C4-2B (cell line): Measurements from ENCODE around the gene SSH2.

ENCODE experiments used
- ZFX ChIP-seq: fragments of 450-650 bp; IDR thresholded peaks from 2 replicates; pipeline ENCODE4 v1.6.1; 2017
- TF ChIP-seq, protein P1 (sequence below): fragments of 450-650 bp; conservative IDR thresholded peaks from 2 replicates; pipeline ENCODE4 v1.5.1; 2017; ENCODE audit warnings: mild to moderate bottlenecking

DNA sequence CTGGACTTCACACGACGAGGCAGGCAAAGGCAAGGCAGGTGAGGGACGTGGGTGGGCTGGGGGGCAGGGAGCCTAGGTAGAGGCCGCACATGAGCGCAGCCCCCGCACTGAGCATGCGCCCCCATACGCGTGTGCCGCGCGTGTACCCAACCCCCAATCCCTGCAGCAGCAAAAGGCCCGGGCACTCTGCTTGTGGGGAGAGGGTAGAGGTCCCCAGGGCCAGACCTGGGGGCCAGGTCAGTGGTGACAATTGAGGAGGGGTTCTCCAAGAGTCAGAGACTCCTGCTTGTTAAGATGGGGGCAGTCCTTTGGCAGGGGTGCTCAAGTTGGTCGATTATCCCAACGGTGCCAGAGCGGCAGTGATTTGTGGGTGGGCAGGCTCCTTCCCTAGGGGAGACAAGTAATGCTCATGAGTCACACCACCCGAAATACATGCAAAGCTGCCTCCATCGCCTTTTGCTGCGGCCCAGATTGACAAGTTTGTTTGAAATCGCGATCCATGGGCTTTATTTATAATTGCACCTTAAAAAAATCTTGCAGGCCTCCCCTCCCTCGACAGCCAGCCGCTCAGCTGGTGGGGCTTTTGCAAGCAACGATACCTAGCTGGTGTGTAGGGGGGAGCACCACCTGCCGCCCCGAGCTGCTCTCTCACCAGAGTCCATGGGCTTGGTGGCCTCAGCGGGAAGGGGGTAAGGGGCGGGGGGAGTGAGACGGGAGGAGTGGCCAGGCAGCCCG lies 339.4 kb downstream of the SSH2 start:
- TF ChIP-seq, protein P1, sequence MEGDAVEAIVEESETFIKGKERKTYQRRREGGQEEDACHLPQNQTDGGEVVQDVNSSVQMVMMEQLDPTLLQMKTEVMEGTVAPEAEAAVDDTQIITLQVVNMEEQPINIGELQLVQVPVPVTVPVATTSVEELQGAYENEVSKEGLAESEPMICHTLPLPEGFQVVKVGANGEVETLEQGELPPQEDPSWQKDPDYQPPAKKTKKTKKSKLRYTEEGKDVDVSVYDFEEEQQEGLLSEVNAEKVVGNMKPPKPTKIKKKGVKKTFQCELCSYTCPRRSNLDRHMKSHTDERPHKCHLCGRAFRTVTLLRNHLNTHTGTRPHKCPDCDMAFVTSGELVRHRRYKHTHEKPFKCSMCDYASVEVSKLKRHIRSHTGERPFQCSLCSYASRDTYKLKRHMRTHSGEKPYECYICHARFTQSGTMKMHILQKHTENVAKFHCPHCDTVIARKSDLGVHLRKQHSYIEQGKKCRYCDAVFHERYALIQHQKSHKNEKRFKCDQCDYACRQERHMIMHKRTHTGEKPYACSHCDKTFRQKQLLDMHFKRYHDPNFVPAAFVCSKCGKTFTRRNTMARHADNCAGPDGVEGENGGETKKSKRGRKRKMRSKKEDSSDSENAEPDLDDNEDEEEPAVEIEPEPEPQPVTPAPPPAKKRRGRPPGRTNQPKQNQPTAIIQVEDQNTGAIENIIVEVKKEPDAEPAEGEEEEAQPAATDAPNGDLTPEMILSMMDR: no peak
- TF ChIP-seq ZFX: no peak
